Breast epithelium (tissue), 3 donors: ENCODE results near the gene EXOC3L1.

Experiments used
- POLR2A ChIP-seq: fragments of 450-650 bp; IDR thresholded peaks from one replicate; pipeline ENCODE4 v1.6.1; 2016; ENCODE audit warnings: antibody characterized with exemption, mild to moderate bottlenecking, moderate library complexity
- POLR2AphosphoS5 ChIP-seq, 3 donors: sonication (generic); formaldehyde crosslinking; IDR thresholded peaks; one replicate each; pipeline ENCODE4 v1.6.1; 2017; ENCODE audit warnings: antibody characterized with exemption in 3 of 3
- TF ChIP-seq, protein P1 (sequence below), 3 donors: fragments of 450-650 bp; IDR thresholded peaks; one replicate each; pipeline ENCODE4 v1.5.1; 2016 to 2017; ENCODE audit warnings: antibody characterized with exemption in 3 of 3, mild to moderate bottlenecking in 3 of 3, moderate library complexity in 3 of 3

- TF ChIP-seq, protein P1, sequence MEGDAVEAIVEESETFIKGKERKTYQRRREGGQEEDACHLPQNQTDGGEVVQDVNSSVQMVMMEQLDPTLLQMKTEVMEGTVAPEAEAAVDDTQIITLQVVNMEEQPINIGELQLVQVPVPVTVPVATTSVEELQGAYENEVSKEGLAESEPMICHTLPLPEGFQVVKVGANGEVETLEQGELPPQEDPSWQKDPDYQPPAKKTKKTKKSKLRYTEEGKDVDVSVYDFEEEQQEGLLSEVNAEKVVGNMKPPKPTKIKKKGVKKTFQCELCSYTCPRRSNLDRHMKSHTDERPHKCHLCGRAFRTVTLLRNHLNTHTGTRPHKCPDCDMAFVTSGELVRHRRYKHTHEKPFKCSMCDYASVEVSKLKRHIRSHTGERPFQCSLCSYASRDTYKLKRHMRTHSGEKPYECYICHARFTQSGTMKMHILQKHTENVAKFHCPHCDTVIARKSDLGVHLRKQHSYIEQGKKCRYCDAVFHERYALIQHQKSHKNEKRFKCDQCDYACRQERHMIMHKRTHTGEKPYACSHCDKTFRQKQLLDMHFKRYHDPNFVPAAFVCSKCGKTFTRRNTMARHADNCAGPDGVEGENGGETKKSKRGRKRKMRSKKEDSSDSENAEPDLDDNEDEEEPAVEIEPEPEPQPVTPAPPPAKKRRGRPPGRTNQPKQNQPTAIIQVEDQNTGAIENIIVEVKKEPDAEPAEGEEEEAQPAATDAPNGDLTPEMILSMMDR (IDR thresholded peaks at IDR 0.05) = no peak
- TF ChIP-seq POLR2A (no peak), POLR2AphosphoS5 (IDR thresholded peaks at IDR 0.05) (no peak)
These were observed 31.9 kb downstream of the EXOC3L1 start for GRCh38 chr16:67157892-67158635.
